HEK293T (cell line): ENCODE data around the gene SNX1.

Experiments used
- ARNT ChIP-seq: fragments of 450-650 bp; IDR thresholded peaks from 2 replicates; pipeline ENCODE4 v1.6.1; 2017; ENCODE audit warnings: mild to moderate bottlenecking
- FOXA1 ChIP-seq: fragments of 450-650 bp; IDR thresholded peaks from 2 replicates; pipeline ENCODE4 v1.6.1; 2016; ENCODE audit warnings: mild to moderate bottlenecking
- LEF1 ChIP-seq: fragments of 450-650 bp; IDR thresholded peaks from 2 replicates; pipeline ENCODE4 v1.6.1; 2017; ENCODE audit warnings: mild to moderate bottlenecking, borderline replicate concordance

DNA sequence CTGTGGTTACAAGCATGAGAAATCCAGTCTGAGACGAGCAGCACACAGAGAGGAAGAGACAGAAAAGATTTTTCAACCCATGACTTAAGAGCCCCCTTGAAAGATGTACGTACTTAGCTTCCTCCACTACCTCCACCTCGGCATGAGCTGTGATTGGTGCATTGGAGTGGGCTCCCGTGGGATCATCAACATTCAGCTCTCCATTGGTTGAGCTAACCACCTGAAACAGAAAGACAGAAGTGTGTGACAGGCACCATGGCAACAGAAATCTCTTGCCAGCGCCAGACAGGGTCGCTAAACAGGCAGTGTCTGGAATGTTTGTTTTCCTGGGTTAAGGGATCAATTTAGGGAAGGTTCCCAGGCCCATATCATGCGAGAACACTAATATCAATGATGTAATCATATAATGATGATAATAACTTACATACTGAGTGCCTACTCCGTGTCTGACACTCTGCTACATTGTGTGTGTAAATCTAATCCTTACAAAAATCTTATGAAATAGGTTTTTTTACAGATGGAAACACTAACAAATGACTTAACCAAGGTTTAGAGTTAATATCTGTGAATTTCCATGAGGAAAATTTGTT, 84.5 kb downstream of the SNX1 start:
- TF ChIP-seq LEF1, result no peak
- no peak for TF ChIP-seq ARNT
- TF ChIP-seq FOXA1, result no peak
